ENCODE data around the gene SLC10A7. TPM values are rescaled to one million over a fixed set of nuclear protein-coding genes. Genes with fewer than 3 reads are reported as not detected.

Gene SLC10A7
- polyA plus RNA-seq, 1 donor (not counting 4 experiments of a cell fraction or from before 2014, with no cell fraction given): 12.7 TPM

- Histone ChIP-seq H3K36me3 (ENCODE audit: control insufficient read depth in 2 of 2, extremely low read depth in 1 of 2, insufficient read depth in 2 of 2, low read length in 2 of 2) (no peaks in the 10 kb centered on the region), H3K27ac (ENCODE audit: control insufficient read depth, insufficient read depth, low read length) (no peak overlapping the region), H3K4me2 (ENCODE audit: control insufficient read depth, extremely low read depth, insufficient read depth, low read depth, low read length) (no peak overlapping the region), H3K4me1 (ENCODE audit: control insufficient read depth, extremely low read depth, insufficient read depth, low read length) (no peaks in the 10 kb centered on the region), H3K9ac (ENCODE audit: control insufficient read depth, extremely low read depth, insufficient read depth, low read length) (no peak overlapping the region), H3K79me2 (ENCODE audit: control insufficient read depth, insufficient read depth, low read length) (no peaks in the 10 kb centered on the region), H3K4me3 (ENCODE audit: control insufficient read depth in 2 of 3, extremely low read depth in 1 of 3, insufficient read depth in 2 of 3, low read depth in 1 of 3, low read length in 3 of 3) (no peak overlapping the region), H3K27me3 (ENCODE audit: control insufficient read depth, extremely low read depth, insufficient read depth, low read length) (no peaks in the 10 kb centered on the region), H2AFZ (ENCODE audit: control insufficient read depth, low read length) (no peak overlapping the region), H3K9me3 (ENCODE audit: control insufficient read depth, low read depth, low read length) (no peaks in the 10 kb centered on the region), H3K9me1 (ENCODE audit: control insufficient read depth, extremely low read depth, insufficient read depth, low read length) (no peaks in the 10 kb centered on the region), H4K20me1 (ENCODE audit: control insufficient read depth, extremely low read depth, insufficient read depth, low read length) (no peaks in the 10 kb centered on the region)
- FAIRE-seq: no peak
- dilution Hi-C loops (cut with MboI; ENCODE audit: extremely low pct_ligation_motif_present, low sequenced_read_pairs): no loop called here
- no peak for DNase-seq (ENCODE audit: low read depth, low spot score)
- no peak for TF ChIP-seq CTCF (optimal IDR thresholded peaks at IDR 0.05 in 1 of 3, IDR thresholded peaks at IDR 0.05 in 1 of 3, conservative IDR thresholded peaks at IDR 0.05 in 1 of 3; ENCODE audit: extremely low read depth in 1 of 3, insufficient read depth in 2 of 3, low read length in 3 of 3)
- no peak for TF ChIP-seq EZH2 (IDR thresholded peaks at IDR 0.05; ENCODE audit: low read length)
Measured at GRCh38 chr4:146458594-146458993, 63.1 kb downstream of the SLC10A7 start.

- no peaks in the 10 kb centered on the region for H3K4me1 ChIP-seq (ENCODE audit: control insufficient read depth, extremely low read depth, insufficient read depth, low read length)
- no peaks in the 10 kb centered on the region for H3K9me1 ChIP-seq (ENCODE audit: control insufficient read depth, extremely low read depth, insufficient read depth, low read length)
- DNase-seq (ENCODE audit: low read depth, low spot score) (no peak), FAIRE-seq (no peak)
- H2AFZ ChIP-seq (ENCODE audit: control insufficient read depth, low read length): no peak overlapping the region
- H3K36me3 ChIP-seq (ENCODE audit: control insufficient read depth in 2 of 2, extremely low read depth in 1 of 2, insufficient read depth in 2 of 2, low read length in 2 of 2): no peaks in the 10 kb centered on the region
- H3K4me3 ChIP-seq (ENCODE audit: control insufficient read depth in 2 of 3, extremely low read depth in 1 of 3, insufficient read depth in 2 of 3, low read depth in 1 of 3, low read length in 3 of 3): no peak overlapping the region
- H3K4me2 ChIP-seq (ENCODE audit: control insufficient read depth, extremely low read depth, insufficient read depth, low read depth, low read length): no peak overlapping the region
- no peaks in the 10 kb centered on the region for H4K20me1 ChIP-seq (ENCODE audit: control insufficient read depth, extremely low read depth, insufficient read depth, low read length)
- no peaks in the 10 kb centered on the region for H3K79me2 ChIP-seq (ENCODE audit: control insufficient read depth, insufficient read depth, low read length)
- dilution Hi-C loops (cut with MboI; ENCODE audit: extremely low pct_ligation_motif_present, low sequenced_read_pairs): no loop called here
- TF ChIP-seq CTCF (optimal IDR thresholded peaks at IDR 0.05 in 1 of 3, IDR thresholded peaks at IDR 0.05 in 1 of 3, conservative IDR thresholded peaks at IDR 0.05 in 1 of 3; ENCODE audit: extremely low read depth in 1 of 3, insufficient read depth in 2 of 3, low read length in 3 of 3) (no peak), EZH2 (IDR thresholded peaks at IDR 0.05; ENCODE audit: low read length) (no peak)
- no peaks in the 10 kb centered on the region for H3K27me3 ChIP-seq (ENCODE audit: control insufficient read depth, extremely low read depth, insufficient read depth, low read length)
- no peak overlapping the region for H3K9ac ChIP-seq (ENCODE audit: control insufficient read depth, extremely low read depth, insufficient read depth, low read length)
- no peak overlapping the region for H3K27ac ChIP-seq (ENCODE audit: control insufficient read depth, insufficient read depth, low read length)
- H3K9me3 ChIP-seq (ENCODE audit: control insufficient read depth, low read depth, low read length): no peaks in the 10 kb centered on the region
Measured at GRCh38 chr4:146456681-146457080, 65.1 kb downstream of the SLC10A7 start.

All from keratinocyte (primary cell).